Measurements from ENCODE around the gene FANCB. TPM values are rescaled to one million over a fixed set of nuclear protein-coding genes. Genes with fewer than 3 reads are reported as not detected.

The FANCB gene
- total and polyA plus RNA-seq, 9 donors: 0.23 to 3.1 (median 2.8) TPM

- WGBS, 3 donors: 82 to 91% (median 84%) methylated on average over 2 of the region's 2 CpGs
- Histone ChIP-seq H3K36me3 (no peaks in the 10 kb centered on the region), H3K27me3 (no peaks in the 10 kb centered on the region), H3K4me1 (ENCODE audit: insufficient read depth) (no peaks in the 10 kb centered on the region), H3K9me3 (no peaks in the 10 kb centered on the region), H3K4me3 (no peak overlapping the region), H3K27ac (no peak overlapping the region)
- intact Hi-C loops (cut with DNase I): no loop called here
- no peak for DNase-seq
- no peak for TF ChIP-seq POLR2A (IDR thresholded peaks at IDR 0.05)
- no peak for TF ChIP-seq CTCF (IDR thresholded peaks at IDR 0.05)
- no peak for TF ChIP-seq EP300 (IDR thresholded peaks at IDR 0.05)
Measured at GRCh38 chrX:14837155-14837554, 35.7 kb downstream of the FANCB start.

GRCh38 chrX:14832586-14832985 is 40.3 kb downstream of the FANCB start:
- Histone ChIP-seq H3K27me3 (no peaks in the 10 kb centered on the region), H3K36me3 (no peaks in the 10 kb centered on the region), H3K27ac (no peak overlapping the region), H3K9me3 (no peaks in the 10 kb centered on the region), H3K4me3 (no peak overlapping the region), H3K4me1 (ENCODE audit: insufficient read depth) (no peaks in the 10 kb centered on the region)
- TF ChIP-seq EP300 (IDR thresholded peaks at IDR 0.05): no peak
- no peak for TF ChIP-seq CTCF (IDR thresholded peaks at IDR 0.05)
- no peak for TF ChIP-seq POLR2A (IDR thresholded peaks at IDR 0.05)
- intact Hi-C loops (cut with DNase I): no loop called here
- DNase-seq: no peak

GRCh38 chrX:14832151-14832550 is 40.7 kb downstream of the FANCB start:
- Histone ChIP-seq H3K4me3 (no peak overlapping the region), H3K27ac (no peak overlapping the region), H3K36me3 (no peaks in the 10 kb centered on the region), H3K9me3 (no peaks in the 10 kb centered on the region), H3K27me3 (no peaks in the 10 kb centered on the region), H3K4me1 (ENCODE audit: insufficient read depth) (no peaks in the 10 kb centered on the region)
- DNase-seq: no peak
- 54 to 64% (median 62%) methylated on average over 2 of the region's 2 CpGs for WGBS, 3 donors
- TF ChIP-seq EP300 (IDR thresholded peaks at IDR 0.05): no peak
- no peak for TF ChIP-seq POLR2A (IDR thresholded peaks at IDR 0.05)
- no peak for TF ChIP-seq CTCF (IDR thresholded peaks at IDR 0.05)
- intact Hi-C loops (cut with DNase I): no loop called here

GRCh38 chrX:14829643-14830042 is 43.2 kb downstream of the FANCB start:
- no peaks in the 10 kb centered on the region for H3K4me1 ChIP-seq (ENCODE audit: insufficient read depth)
- intact Hi-C loops (cut with DNase I): no loop called here
- H3K36me3 ChIP-seq: no peaks in the 10 kb centered on the region
- DNase-seq: no peak
- no peaks in the 10 kb centered on the region for H3K9me3 ChIP-seq
- no peak overlapping the region for H3K4me3 ChIP-seq
- TF ChIP-seq CTCF (IDR thresholded peaks at IDR 0.05): no peak
- TF ChIP-seq EP300 (IDR thresholded peaks at IDR 0.05): no peak
- no peak for TF ChIP-seq POLR2A (IDR thresholded peaks at IDR 0.05)
- H3K27me3 ChIP-seq: no peaks in the 10 kb centered on the region
- no peak overlapping the region for H3K27ac ChIP-seq
- 58 to 63% (median 58%) methylated on average over 2 of the region's 2 CpGs for WGBS, 3 donors

- intact Hi-C loops (cut with DNase I): no loop called here
- no peak for DNase-seq
- H3K4me1 ChIP-seq (ENCODE audit: insufficient read depth): no peaks in the 10 kb centered on the region
Measured at GRCh38 chrX:14826319-14826718, 46.5 kb downstream of the FANCB start.

More at GRCh38 chrX:14826319-14826718, 46.5 kb downstream of the FANCB start:
- no peak overlapping the region for H3K27ac ChIP-seq
- no peaks in the 10 kb centered on the region for H3K27me3 ChIP-seq
- H3K9me3 ChIP-seq: no peaks in the 10 kb centered on the region
- no peak for TF ChIP-seq CTCF (IDR thresholded peaks at IDR 0.05)
- 43 to 57% (median 47%) methylated on average over 3 of the region's 3 CpGs for WGBS, 3 donors
- no peaks in the 10 kb centered on the region for H3K36me3 ChIP-seq
- H3K4me3 ChIP-seq: no peak overlapping the region

All from ovary (tissue), 9 donors.